H1 (cell line): ENCODE measurements around the gene GNAQ. TPM values are rescaled to one million over a fixed set of nuclear protein-coding genes. Genes with fewer than 3 reads are reported as not detected.

Source experiments
- CTCF ChIA-PET: fragments of 300-600 bp; sonication (Branson Sonifier 250); formaldehyde crosslinking; loops from one replicate; lab custom pipeline; 2021; ENCODE audit not compliant: partially characterized antibody; lab: Charles Lee
- POLR2A ChIA-PET: fragments of 300-600 bp; sonication (Branson Sonifier 250); formaldehyde crosslinking; loops from one replicate; lab custom pipeline; 2021; ENCODE audit warnings: inconsistent platforms; ENCODE audit not compliant: partially characterized antibody; lab: Charles Lee
- DNase-seq, 2 experiments: peaks; one replicate each; pipeline versions ENCODE4 v3.0.0 to v3.0.0-alpha.2; 2010 to 2022; ENCODE audit warnings: low spot score in 2 of 2, low read depth in 1 of 2, mixed read lengths in 1 of 2
- FAIRE-seq: peaks from 2 replicates; lab custom pipeline; 2011; peaks lifted over from hg19 to GRCh38; lab: Jason Lieb, UNC
- H2AFZ ChIP-seq: 2 replicates; pipeline ENCODE4 v1.8.1; 2012; ENCODE audit warnings: low read length, inconsistent platforms
- H2AK5ac ChIP-seq: 2 replicates; pipeline ENCODE4 v1.6.1; 2013; ENCODE audit warnings: low read depth, low read length
- H2BK120ac ChIP-seq: replicated peaks from 2 replicates; pipeline ENCODE3; 2013; ENCODE audit warnings: low read depth, low read length, inconsistent platforms
- H2BK12ac ChIP-seq: 2 replicates; pipeline ENCODE4 v1.6.1; 2013; ENCODE audit warnings: low read depth, low read length
- H2BK15ac ChIP-seq: 2 replicates; pipeline ENCODE4 v1.6.1; 2013; ENCODE audit warnings: low read length
- H2BK20ac ChIP-seq: 2 replicates; pipeline ENCODE4 v1.6.1; 2013; ENCODE audit warnings: low read length
- H2BK5ac ChIP-seq: 2 replicates; pipeline ENCODE4 v1.6.1; 2013; ENCODE audit warnings: low read depth, low read length
- H3K14ac ChIP-seq: 2 replicates; pipeline ENCODE4 v1.6.1; 2013; ENCODE audit warnings: inconsistent platforms; ENCODE audit not compliant: insufficient read length
- H3K18ac ChIP-seq: 2 replicates; pipeline ENCODE4 v1.6.1; 2013; ENCODE audit warnings: low read length; ENCODE audit errors: extremely low read depth
- H3K23ac ChIP-seq: 2 replicates; pipeline ENCODE4 v1.6.1; 2013; ENCODE audit warnings: inconsistent platforms; ENCODE audit not compliant: insufficient read length
- H3K23me2 ChIP-seq: 2 replicates; pipeline ENCODE4 v1.6.1; 2013; ENCODE audit warnings: low read depth, low read length
- H3K27ac ChIP-seq: 2 replicates; pipeline ENCODE4 v1.6.1; 2011; ENCODE audit warnings: low read depth, low read length, inconsistent platforms
- H3K27me3 ChIP-seq, 4 experiments: replicated peaks in 1 of 4; 1 replicate in 1 of 4; 2 replicates in 3 of 4; pipeline versions ENCODE4 v1.6.1 to v1.8.1; 2011 to 2013; ENCODE audit warnings: low read length in 3 of 4, mild to moderate bottlenecking in 3 of 4, inconsistent platforms in 2 of 4, mixed read lengths in 2 of 4, moderate library complexity in 1 of 4; ENCODE audit not compliant: control insufficient read depth in 3 of 4, insufficient read depth in 3 of 4; ENCODE audit errors: extremely low read depth in 1 of 4
- H3K36me3 ChIP-seq, 4 experiments: 2 replicates each; pipeline versions ENCODE4 v1.6.1 to v1.8.1; 2011 to 2013; ENCODE audit warnings: mild to moderate bottlenecking in 4 of 4, low read length in 3 of 4, moderate library complexity in 2 of 4, control low read depth in 1 of 4, inconsistent platforms in 1 of 4; ENCODE audit not compliant: insufficient read depth in 4 of 4, control insufficient read depth in 2 of 4
- H3K4ac ChIP-seq: replicated peaks from 2 replicates; pipeline ENCODE3; 2013; ENCODE audit warnings: low read length, low read depth, mixed read lengths, inconsistent platforms; ENCODE audit not compliant: insufficient read length
- H3K4me1 ChIP-seq, 4 experiments: replicated peaks in 1 of 4; 1 replicate in 1 of 4; 2 replicates in 3 of 4; pipeline versions ENCODE4 v1.6.1 to v1.8.1; 2011 to 2013; ENCODE audit warnings: low read length in 3 of 4, inconsistent platforms in 2 of 4, mixed read lengths in 1 of 4; ENCODE audit not compliant: insufficient read depth in 4 of 4, control insufficient read depth in 3 of 4
- H3K4me2 ChIP-seq, 2 experiments: 2 replicates each; pipeline versions ENCODE4 v1.6.1 to v1.8.1; 2011 to 2013; ENCODE audit warnings: low read depth in 2 of 2, low read length in 2 of 2, control low read depth in 1 of 2, inconsistent platforms in 1 of 2, mild to moderate bottlenecking in 1 of 2; ENCODE audit not compliant: insufficient read depth in 1 of 2
- H3K4me3 ChIP-seq, 4 experiments: fragments of 200-600, 300-600 bp in 1 of 4; sonication (generic), shearing (Covaris generic), sonication (Bioruptor Twin) in 1 of 4; 2 replicates each; pipeline versions ENCODE4 v1.5.1 to v1.8.1; 2011 to 2016; ENCODE audit warnings: low read length in 4 of 4, low read depth in 3 of 4, control low read depth in 2 of 4, inconsistent platforms in 2 of 4, mild to moderate bottlenecking in 2 of 4, mixed read lengths in 1 of 4, moderate library complexity in 1 of 4; ENCODE audit not compliant: insufficient read depth in 2 of 4; ENCODE audit errors: extremely low read depth in 1 of 4
- H3K56ac ChIP-seq: replicated peaks from 2 replicates; pipeline ENCODE3; 2013; ENCODE audit warnings: low read depth, mild to moderate bottlenecking, mixed read lengths, low read length, inconsistent platforms; ENCODE audit not compliant: insufficient read length
- H3K79me1 ChIP-seq: 2 replicates; pipeline ENCODE4 v1.6.1; 2013; ENCODE audit warnings: low read depth, low read length, control low read depth
- H3K79me2 ChIP-seq, 2 experiments: 2 replicates each; pipeline versions ENCODE4 v1.6.1 to v1.8.1; 2012 to 2013; ENCODE audit warnings: low read length in 2 of 2, mild to moderate bottlenecking in 2 of 2, inconsistent platforms in 1 of 2; ENCODE audit not compliant: insufficient read depth in 2 of 2, control insufficient read depth in 1 of 2
- H3K9ac ChIP-seq, 4 experiments: replicated peaks in 1 of 4; 1 replicate in 1 of 4; 2 replicates in 3 of 4; pipeline versions ENCODE4 v1.6.1 to v1.8.1; 2011 to 2013; ENCODE audit warnings: low read depth in 3 of 4, low read length in 3 of 4, control low read depth in 2 of 4, mild to moderate bottlenecking in 2 of 4, moderate library complexity in 2 of 4, inconsistent platforms in 1 of 4; ENCODE audit errors: extremely low read depth in 1 of 4
- H3K9me3 ChIP-seq, 2 experiments: 2 replicates each; pipeline versions ENCODE4 v1.6.1 to v1.8.1; 2012 to 2013; ENCODE audit warnings: mild to moderate bottlenecking in 2 of 2, moderate library complexity in 2 of 2, control low read depth in 1 of 2, inconsistent platforms in 1 of 2, low read depth in 1 of 2, low read length in 1 of 2, mixed read lengths in 1 of 2; ENCODE audit not compliant: insufficient read depth in 2 of 2
- H4K20me1 ChIP-seq, 2 experiments: replicated peaks in 1 of 2; 2 replicates each; pipeline versions ENCODE3 to v1.8.1; 2011 to 2013; ENCODE audit warnings: inconsistent platforms in 2 of 2, low read length in 2 of 2, mild to moderate bottlenecking in 1 of 2; ENCODE audit not compliant: insufficient read depth in 2 of 2, control insufficient read depth in 1 of 2
- H4K5ac ChIP-seq: 2 replicates; pipeline ENCODE4 v1.6.1; 2013; ENCODE audit warnings: low read length, low read depth, mixed read lengths, inconsistent platforms; ENCODE audit not compliant: insufficient read length
- H4K8ac ChIP-seq: 2 replicates; pipeline ENCODE4 v1.8.0; 2013; ENCODE audit warnings: mild to moderate bottlenecking, moderate library complexity, low read length, inconsistent platforms; ENCODE audit not compliant: insufficient read depth; ENCODE audit errors: extremely low read depth
- H4K91ac ChIP-seq: replicated peaks from 2 replicates; pipeline ENCODE3; 2013; ENCODE audit warnings: low read length, mixed read lengths, inconsistent platforms; ENCODE audit not compliant: insufficient read length
- HDAC6 ChIP-seq: IDR thresholded peaks from one replicate; pipeline ENCODE4 v1.7.1; 2012; ENCODE audit warnings: low read depth, mild to moderate bottlenecking, inconsistent platforms, low read length, moderate library complexity
- NRF1 ChIP-seq: IDR thresholded peaks from 2 replicates; pipeline ENCODE4 v1.6.1; 2011; ENCODE audit warnings: mild to moderate bottlenecking, low read depth, low read length, improper control_type of control experiment
- POLR2A ChIP-seq, 2 experiments: IDR thresholded peaks; 1 replicate in 1 of 2; 2 replicates in 1 of 2; pipeline ENCODE4 v1.6.1; 2011; ENCODE audit warnings: low read depth in 2 of 2, low read length in 2 of 2, mild to moderate bottlenecking in 2 of 2; ENCODE audit errors: control extremely low read depth in 1 of 2
- RFX5 ChIP-seq: IDR thresholded peaks from 2 replicates; pipeline ENCODE4 v1.6.1; 2011; ENCODE audit warnings: low read depth, low read length, improper control_type of control experiment, borderline replicate concordance
- SP2 ChIP-seq: IDR thresholded peaks from 2 replicates; pipeline ENCODE4 v1.6.1; 2012; ENCODE audit warnings: mild to moderate bottlenecking, low read length, inconsistent platforms
- TBP ChIP-seq: IDR thresholded peaks from 2 replicates; pipeline ENCODE4 v1.6.1; 2011; ENCODE audit warnings: low read depth, low read length, improper control_type of control experiment
- WGBS, 2 experiments: shearing (Covaris generic) in 1 of 2; methylation state at CpG; one replicate each; pipeline versions ENCODE4 v1.1.6 to v1.1.7; 2013 to 2015; ENCODE audit warnings: low lambda C conversion rate in 2 of 2, mixed read lengths in 2 of 2, inconsistent platforms in 1 of 2, low coverage in 1 of 2, missing lambda C conversion rate in 1 of 2; ENCODE audit not compliant: insufficient replicate concordance in 2 of 2, insufficient coverage in 1 of 2, insufficient read length in 1 of 2; ENCODE audit errors: extremely low coverage in 1 of 2, missing lambda C conversion rate in 1 of 2; 5-methylcytosine and 5-hydroxymethylcytosine counted together
- polyA plus RNA-seq, 7 experiments: library from polyadenylated mRNA; depleted of rRNA in 3 of 7; stranded (reverse) in 5 of 7; unstranded in 2 of 7; fragments of >200 nt in 5 of 7; fragments of 200-250 nt in 2 of 7; gene quantifications; 1 replicate in 5 of 7; 2 replicates in 1 of 7; 4 replicates in 1 of 7; pipeline versions ENCODE4 v1.2.1 to v1.2.3, GENCODE V29; 2011 to 2013; ENCODE audit warnings: missing spikeins in 2 of 7, mixed read lengths in 2 of 7
- total RNA-seq: library from RNA; stranded (reverse); fragmentation: NEBNext Ultra II Directional; extraction: Animal tissue kit (Norgen Biotek cat#: 25700); gene quantifications from 2 replicates; pipeline ENCODE4 v1.2.1, GENCODE V29; 2021

GNAQ gene
- total and polyA plus RNA-seq, 2 of the 8 experiments (the other 6 are each of a cell fraction or from before 2014, with no cell fraction given), result 22.8 to 63.8 TPM

DNA sequence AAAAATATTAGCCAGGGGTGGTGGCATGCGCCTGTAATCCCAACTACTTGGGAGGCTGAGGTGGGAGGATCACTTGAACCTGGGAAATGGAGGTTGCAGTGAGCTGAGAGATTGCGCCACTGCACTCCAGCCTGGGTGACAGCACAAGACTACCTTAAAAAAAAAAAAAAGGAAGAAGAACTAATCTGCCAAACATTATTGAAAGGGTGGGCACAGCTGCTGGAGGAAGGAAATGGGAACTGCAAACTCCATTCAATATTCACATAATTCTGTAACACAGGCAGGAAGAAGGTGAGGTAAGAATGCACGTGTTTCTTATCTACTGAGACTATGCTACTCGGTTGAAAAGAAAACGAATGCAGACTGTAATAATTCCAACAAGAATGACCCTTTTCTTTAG, 262.4 kb downstream of the GNAQ start:
- no peaks in the 10 kb centered on the region for H3K79me1 ChIP-seq
- H3K14ac ChIP-seq, result no peak overlapping the region
- no peaks in the 10 kb centered on the region for H3K4me1 ChIP-seq
- no peak overlapping the region for H3K18ac ChIP-seq
- H3K27me3 ChIP-seq, result no peaks in the 10 kb centered on the region
- no peak overlapping the region for H3K4me3 ChIP-seq
- no peaks in the 10 kb centered on the region for H3K79me2 ChIP-seq
- no peak overlapping the region for H3K23ac ChIP-seq
- H3K36me3 ChIP-seq, result no peaks in the 10 kb centered on the region
- no peak overlapping the region for H3K56ac ChIP-seq
- H3K9me3 ChIP-seq, result no peaks in the 10 kb centered on the region
- 89% methylated on average over 5 of the region's 5 CpGs; no CpG with 5 or more reads in 1 of the 2 experiments for WGBS, 2 experiments
- no peak overlapping the region for H3K4me2 ChIP-seq
- peaks cover 0 to 1% of the 10 kb centered on the region in 2 experiments for H4K20me1 ChIP-seq
- no peak overlapping the region for H2AFZ ChIP-seq
- ChIA-PET CTCF (interaction anchor here (0.6 to 5.5 kb wide), 5 partner anchors 18 to 313 kb away, joined by 3 to 22 read pairs (median 3); no protein-coding TSS in a partner anchor), POLR2A (no interaction called here)
- FAIRE-seq (no peak), DNase-seq (no peak)
- no peaks in the 10 kb centered on the region for H3K23me2 ChIP-seq
- no peak overlapping the region for H2AK5ac ChIP-seq
- no peak overlapping the region for H2BK5ac ChIP-seq
- H4K91ac ChIP-seq, result no peak overlapping the region
- H4K5ac ChIP-seq, result no peak overlapping the region
- H3K9ac ChIP-seq, result no peak overlapping the region
- H2BK15ac ChIP-seq, result no peak overlapping the region
- no peak overlapping the region for H2BK120ac ChIP-seq
- H3K4ac ChIP-seq, result no peak overlapping the region
- H4K8ac ChIP-seq, result no peak overlapping the region
- H3K27ac ChIP-seq, result no peak overlapping the region
- no peak overlapping the region for H2BK12ac ChIP-seq
- H2BK20ac ChIP-seq, result no peak overlapping the region
- TF ChIP-seq HDAC6 (no peak), NRF1 (no peak), POLR2A (IDR thresholded peaks at IDR 0.05; ENCODE audit: control extremely low read depth in 1 of 2, low read depth in 2 of 2, low read length in 2 of 2) (no peak), RFX5 (no peak), TBP (no peak), SP2 (no peak)
